ENCODE results near the gene UBASH3B.

The UBASH3B gene

GRCh38 chr11:122633219-122633829 is 22.2 kb upstream of the UBASH3B start:
- TF ChIP-seq RAD21 (IDR thresholded peaks at IDR 0.05; ENCODE audit: low read depth) (peak; percentile 88), CREB1 (IDR thresholded peaks at IDR 0.05; ENCODE audit: low read depth) (no peak)

- TF ChIP-seq ZBTB7A (IDR thresholded peaks at IDR 0.05; ENCODE audit: low read depth) (no peak), MAX (IDR thresholded peaks at IDR 0.05) (peak; percentile 83; the same call in 1 of the 2 replicates), USF1 (IDR thresholded peaks at IDR 0.05) (no peak), REST (IDR thresholded peaks at IDR 0.05; ENCODE audit: low read depth) (no peak), TEAD4 (IDR thresholded peaks at IDR 0.05) (0 out of 2 replicates have a peak, but pooled peaks have one; percentile 33), EGR1 (IDR thresholded peaks at IDR 0.05) (no peak), RAD21 (IDR thresholded peaks at IDR 0.05; ENCODE audit: low read depth) (no peak), FOXM1 (IDR thresholded peaks at IDR 0.05; ENCODE audit: borderline replicate concordance, low read depth) (no peak), TCF12 (IDR thresholded peaks at IDR 0.05; ENCODE audit: low read depth) (peak; percentile 59; the same call in 1 of the 2 replicates), EP300 (IDR thresholded peaks at IDR 0.05; ENCODE audit: borderline replicate concordance) (peak; percentile 63), CREB1 (IDR thresholded peaks at IDR 0.05; ENCODE audit: low read depth) (no peak), YY1 (IDR thresholded peaks at IDR 0.05; ENCODE audit: low read depth) (no peak), NFIC (IDR thresholded peaks at IDR 0.05) (no peak), TAF1 (IDR thresholded peaks at IDR 0.05; ENCODE audit: low read depth) (no peak), CEBPB (IDR thresholded peaks at IDR 0.05) (no peak)
Measured at GRCh38 chr11:122634501-122634900, 21.0 kb upstream of the UBASH3B start.

GRCh38 chr11:122637541-122637940 is 18.0 kb upstream of the UBASH3B start:
- no peak for TF ChIP-seq CREB1 (IDR thresholded peaks at IDR 0.05; ENCODE audit: low read depth)
- TF ChIP-seq EGR1 (IDR thresholded peaks at IDR 0.05): no peak
- no peak for TF ChIP-seq TAF1 (IDR thresholded peaks at IDR 0.05; ENCODE audit: low read depth)
- TF ChIP-seq USF1 (IDR thresholded peaks at IDR 0.05): no peak
- TF ChIP-seq MAX (IDR thresholded peaks at IDR 0.05): no peak
- TF ChIP-seq FOXM1 (IDR thresholded peaks at IDR 0.05; ENCODE audit: borderline replicate concordance, low read depth): no peak
- TF ChIP-seq CEBPB (IDR thresholded peaks at IDR 0.05): no peak
- TF ChIP-seq NFIC (IDR thresholded peaks at IDR 0.05): no peak
- no peak for TF ChIP-seq TCF12 (IDR thresholded peaks at IDR 0.05; ENCODE audit: low read depth)
- no peak for TF ChIP-seq REST (IDR thresholded peaks at IDR 0.05; ENCODE audit: low read depth)
- TF ChIP-seq YY1 (IDR thresholded peaks at IDR 0.05; ENCODE audit: low read depth): no peak
- TF ChIP-seq EP300 (IDR thresholded peaks at IDR 0.05; ENCODE audit: borderline replicate concordance): no peak
- no peak for TF ChIP-seq RAD21 (IDR thresholded peaks at IDR 0.05; ENCODE audit: low read depth)
- TF ChIP-seq ZBTB7A (IDR thresholded peaks at IDR 0.05; ENCODE audit: low read depth): no peak
- TF ChIP-seq TEAD4 (IDR thresholded peaks at IDR 0.05): no peak

- TF ChIP-seq YY1 (IDR thresholded peaks at IDR 0.05; ENCODE audit: low read depth) (no peak), RAD21 (IDR thresholded peaks at IDR 0.05; ENCODE audit: low read depth) (no peak), TEAD4 (IDR thresholded peaks at IDR 0.05) (peak; percentile 64), NFIC (IDR thresholded peaks at IDR 0.05) (no peak)
Measured at GRCh38 chr11:122642472-122642922, 13.0 kb upstream of the UBASH3B start.

GRCh38 chr11:122642971-122643370 is 12.6 kb upstream of the UBASH3B start:
- TF ChIP-seq YY1 (IDR thresholded peaks at IDR 0.05; ENCODE audit: low read depth) (no peak), FOXM1 (IDR thresholded peaks at IDR 0.05; ENCODE audit: borderline replicate concordance, low read depth) (no peak), TAF1 (IDR thresholded peaks at IDR 0.05; ENCODE audit: low read depth) (no peak), REST (IDR thresholded peaks at IDR 0.05; ENCODE audit: low read depth) (no peak), EP300 (IDR thresholded peaks at IDR 0.05; ENCODE audit: borderline replicate concordance) (no peak), EGR1 (IDR thresholded peaks at IDR 0.05) (no peak), USF1 (IDR thresholded peaks at IDR 0.05) (no peak)
